ENCODE results near the gene CDK6.
A peak's percentile ranks its signal among the peaks of the same experiment; 100 is the strongest.

Gene CDK6

GRCh38 chr7:92739091-92739490, 97.3 kb downstream of the CDK6 start:
- no peak overlapping the region for H3K27ac ChIP-seq (ENCODE audit: low read depth, low read length)
- H2AFZ ChIP-seq (ENCODE audit: low read length, unreplicated experiment): no peak overlapping the region
- peaks cover 5% of the 10 kb centered on the region; the same call in 1 of the 2 replicates for H3K36me3 ChIP-seq (ENCODE audit: insufficient read depth, low read length)
- peaks cover 33% of the 10 kb centered on the region for H3K4me1 ChIP-seq (ENCODE audit: control insufficient read depth, insufficient read depth, low read length, unreplicated experiment)
- H3K27me3 ChIP-seq (ENCODE audit: insufficient read depth, low read length): no peaks in the 10 kb centered on the region
- no peak overlapping the region for H3K4me3 ChIP-seq (ENCODE audit: low read depth, low read length)
- peaks cover 77% of the 10 kb centered on the region for H3K79me2 ChIP-seq (ENCODE audit: control insufficient read depth, insufficient read depth, low read length, unreplicated experiment)

- H3K27ac ChIP-seq (ENCODE audit: low read depth, low read length): no peak overlapping the region
- peaks cover 37% of the 10 kb centered on the region for H3K4me1 ChIP-seq (ENCODE audit: control insufficient read depth, insufficient read depth, low read length, unreplicated experiment)
- peaks cover 75% of the 10 kb centered on the region for H3K79me2 ChIP-seq (ENCODE audit: control insufficient read depth, insufficient read depth, low read length, unreplicated experiment)
- no peak overlapping the region for H3K4me3 ChIP-seq (ENCODE audit: low read depth, low read length)
- H3K36me3 ChIP-seq (ENCODE audit: insufficient read depth, low read length): no peaks in the 10 kb centered on the region
- no peaks in the 10 kb centered on the region for H3K27me3 ChIP-seq (ENCODE audit: insufficient read depth, low read length)
- no peak overlapping the region for H2AFZ ChIP-seq (ENCODE audit: low read length, unreplicated experiment)
These were observed 98.7 kb downstream of the CDK6 start for GRCh38 chr7:92737706-92738105.

- Histone ChIP-seq H3K36me3 (ENCODE audit: insufficient read depth, low read length) (no peaks in the 10 kb centered on the region), H3K79me2 (ENCODE audit: control insufficient read depth, insufficient read depth, low read length, unreplicated experiment) (peaks cover 78% of the 10 kb centered on the region), H3K27me3 (ENCODE audit: insufficient read depth, low read length) (no peaks in the 10 kb centered on the region), H3K27ac (ENCODE audit: low read depth, low read length) (no peak overlapping the region), H3K4me1 (ENCODE audit: control insufficient read depth, insufficient read depth, low read length, unreplicated experiment) (peaks cover 40% of the 10 kb centered on the region), H2AFZ (ENCODE audit: low read length, unreplicated experiment) (no peak overlapping the region), H3K4me3 (ENCODE audit: low read depth, low read length) (no peak overlapping the region)
These were observed 99.5 kb downstream of the CDK6 start for GRCh38 chr7:92736870-92737269.

- Histone ChIP-seq H2AFZ (ENCODE audit: low read length, unreplicated experiment) (no peak overlapping the region), H3K79me2 (ENCODE audit: control insufficient read depth, insufficient read depth, low read length, unreplicated experiment) (peaks cover 75% of the 10 kb centered on the region), H3K36me3 (ENCODE audit: insufficient read depth, low read length) (no peaks in the 10 kb centered on the region), H3K27me3 (ENCODE audit: insufficient read depth, low read length) (no peaks in the 10 kb centered on the region), H3K27ac (ENCODE audit: low read depth, low read length) (no peak overlapping the region), H3K4me3 (ENCODE audit: low read depth, low read length) (no peak overlapping the region), H3K4me1 (ENCODE audit: control insufficient read depth, insufficient read depth, low read length, unreplicated experiment) (peaks cover 40% of the 10 kb centered on the region)
These were observed 100.7 kb downstream of the CDK6 start for GRCh38 chr7:92735707-92736106.

- Histone ChIP-seq H3K36me3 (ENCODE audit: insufficient read depth, low read length) (no peaks in the 10 kb centered on the region), H2AFZ (ENCODE audit: low read length, unreplicated experiment) (no peak overlapping the region), H3K4me3 (ENCODE audit: low read depth, low read length) (no peak overlapping the region; the same call in 1 of the 2 replicates), H3K27me3 (ENCODE audit: insufficient read depth, low read length) (no peaks in the 10 kb centered on the region), H3K27ac (ENCODE audit: low read depth, low read length) (peak overlapping the region; percentile 79), H3K79me2 (ENCODE audit: control insufficient read depth, insufficient read depth, low read length, unreplicated experiment) (peaks cover 77% of the 10 kb centered on the region), H3K4me1 (ENCODE audit: control insufficient read depth, insufficient read depth, low read length, unreplicated experiment) (peaks cover 56% of the 10 kb centered on the region)
These were observed 103.9 kb downstream of the CDK6 start for GRCh38 chr7:92732316-92733036.

- H3K79me2 ChIP-seq (ENCODE audit: control insufficient read depth, insufficient read depth, low read length, unreplicated experiment): peaks cover 78% of the 10 kb centered on the region
- peaks cover 59% of the 10 kb centered on the region for H3K4me1 ChIP-seq (ENCODE audit: control insufficient read depth, insufficient read depth, low read length, unreplicated experiment)
- H3K27ac ChIP-seq (ENCODE audit: low read depth, low read length): peak overlapping the region; percentile 79
- no peak overlapping the region; the same call in 1 of the 2 replicates for H3K4me3 ChIP-seq (ENCODE audit: low read depth, low read length)
- no peak overlapping the region for H2AFZ ChIP-seq (ENCODE audit: low read length, unreplicated experiment)
- H3K27me3 ChIP-seq (ENCODE audit: insufficient read depth, low read length): no peaks in the 10 kb centered on the region
- no peaks in the 10 kb centered on the region for H3K36me3 ChIP-seq (ENCODE audit: insufficient read depth, low read length)
These were observed 104.9 kb downstream of the CDK6 start for GRCh38 chr7:92731335-92732063.

- Histone ChIP-seq H2AFZ (ENCODE audit: low read length, unreplicated experiment) (no peak overlapping the region), H3K4me3 (ENCODE audit: low read depth, low read length) (no peak overlapping the region; the same call in 1 of the 2 replicates), H3K27me3 (ENCODE audit: insufficient read depth, low read length) (no peaks in the 10 kb centered on the region), H3K79me2 (ENCODE audit: control insufficient read depth, insufficient read depth, low read length, unreplicated experiment) (peaks cover 77% of the 10 kb centered on the region), H3K4me1 (ENCODE audit: control insufficient read depth, insufficient read depth, low read length, unreplicated experiment) (peaks cover 55% of the 10 kb centered on the region), H3K27ac (ENCODE audit: low read depth, low read length) (peak overlapping the region; percentile 79), H3K36me3 (ENCODE audit: insufficient read depth, low read length) (no peaks in the 10 kb centered on the region)
These were observed 105.6 kb downstream of the CDK6 start for GRCh38 chr7:92730808-92731207.

- Histone ChIP-seq H3K27ac (ENCODE audit: low read depth, low read length) (no peak overlapping the region), H2AFZ (ENCODE audit: low read length, unreplicated experiment) (no peak overlapping the region), H3K79me2 (ENCODE audit: control insufficient read depth, insufficient read depth, low read length, unreplicated experiment) (peaks cover 71% of the 10 kb centered on the region), H3K4me1 (ENCODE audit: control insufficient read depth, insufficient read depth, low read length, unreplicated experiment) (peaks cover 55% of the 10 kb centered on the region), H3K4me3 (ENCODE audit: low read depth, low read length) (no peak overlapping the region), H3K36me3 (ENCODE audit: insufficient read depth, low read length) (peaks cover 8% of the 10 kb centered on the region), H3K27me3 (ENCODE audit: insufficient read depth, low read length) (no peaks in the 10 kb centered on the region)
These were observed 106.6 kb downstream of the CDK6 start for GRCh38 chr7:92729751-92730150.

GRCh38 chr7:92729172-92729571, 107.2 kb downstream of the CDK6 start:
- Histone ChIP-seq H3K4me3 (ENCODE audit: low read depth, low read length) (no peak overlapping the region), H3K27ac (ENCODE audit: low read depth, low read length) (peak overlapping the region; percentile 22; the same call in 1 of the 2 replicates)

GRCh38 chr7:92727755-92728154, 108.6 kb downstream of the CDK6 start:
- peaks cover 68% of the 10 kb centered on the region for H3K4me1 ChIP-seq (ENCODE audit: control insufficient read depth, insufficient read depth, low read length, unreplicated experiment)
- peaks cover 11% of the 10 kb centered on the region for H3K36me3 ChIP-seq (ENCODE audit: insufficient read depth, low read length)

More at GRCh38 chr7:92729172-92729571, 107.2 kb downstream of the CDK6 start:
- peaks cover 66% of the 10 kb centered on the region for H3K79me2 ChIP-seq (ENCODE audit: control insufficient read depth, insufficient read depth, low read length, unreplicated experiment)
- no peak overlapping the region for H2AFZ ChIP-seq (ENCODE audit: low read length, unreplicated experiment)
- H3K27me3 ChIP-seq (ENCODE audit: insufficient read depth, low read length): no peaks in the 10 kb centered on the region
- H3K4me1 ChIP-seq (ENCODE audit: control insufficient read depth, insufficient read depth, low read length, unreplicated experiment): peaks cover 57% of the 10 kb centered on the region
- H3K36me3 ChIP-seq (ENCODE audit: insufficient read depth, low read length): peaks cover 8% of the 10 kb centered on the region

More at GRCh38 chr7:92727755-92728154, 108.6 kb downstream of the CDK6 start:
- H3K79me2 ChIP-seq (ENCODE audit: control insufficient read depth, insufficient read depth, low read length, unreplicated experiment): peaks cover 61% of the 10 kb centered on the region
- peak overlapping the region; percentile 13 for H3K27ac ChIP-seq (ENCODE audit: low read depth, low read length)
- H3K4me3 ChIP-seq (ENCODE audit: low read depth, low read length): no peak overlapping the region
- no peaks in the 10 kb centered on the region for H3K27me3 ChIP-seq (ENCODE audit: insufficient read depth, low read length)
- no peak overlapping the region for H2AFZ ChIP-seq (ENCODE audit: low read length, unreplicated experiment)
